MM.1S (cell line): Measurements from ENCODE around the gene SAMD4A.

Experiments used
- DNase-seq: peaks from one replicate; pipeline ENCODE4 v3.0.0-alpha.2; 2015
- H2AFZ ChIP-seq: fragments of 300-600 bp; sonication (generic); 2 replicates; pipeline ENCODE4 v1.6.0; 2016; ENCODE audit warnings: antibody characterized with exemption, low read length
- H3F3A ChIP-seq: fragments of 300-600 bp; sonication (generic); 2 replicates; pipeline ENCODE4 v1.6.1; 2016; ENCODE audit warnings: mild to moderate bottlenecking, antibody characterized with exemption, low read length, moderate library complexity, mixed read lengths; ENCODE audit not compliant: insufficient read depth
- H3K27ac ChIP-seq: fragments of 300-600 bp; sonication (generic); 2 replicates; pipeline ENCODE4 v1.5.1; 2016; ENCODE audit warnings: mild to moderate bottlenecking, low read length
- H3K27me3 ChIP-seq: fragments of 300-600 bp; sonication (generic); replicated peaks from 2 replicates; pipeline ENCODE4 v1.6.0; 2016; ENCODE audit warnings: low read length; ENCODE audit not compliant: insufficient read depth
- H3K36me3 ChIP-seq: fragments of 300-600 bp; sonication (generic); replicated peaks from 2 replicates; pipeline ENCODE4 v1.6.1; 2016; ENCODE audit warnings: mild to moderate bottlenecking, low read length, mixed read lengths; ENCODE audit not compliant: insufficient read depth
- H3K4me1 ChIP-seq: fragments of 300-600 bp; sonication (generic); 2 replicates; pipeline ENCODE4 v1.6.1; 2016; ENCODE audit warnings: low read length, mixed read lengths
- H3K4me2 ChIP-seq: fragments of 300-600 bp; sonication (generic); 2 replicates; pipeline ENCODE4 v1.6.0; 2016; ENCODE audit warnings: low read depth, low read length
- H3K4me3 ChIP-seq: fragments of 300-600 bp; sonication (generic); 2 replicates; pipeline ENCODE4 v1.5.1; 2016; ENCODE audit warnings: low read length, mixed read lengths
- H3K79me2 ChIP-seq: fragments of 300-600 bp; sonication (generic); 2 replicates; pipeline ENCODE4 v1.6.1; 2016; ENCODE audit warnings: mixed run types, low read length, mixed read lengths
- H3K9ac ChIP-seq: fragments of 300-600 bp; sonication (generic); 2 replicates; pipeline ENCODE4 v1.6.1; 2016; ENCODE audit warnings: low read length, mixed read lengths
- H3K9me2 ChIP-seq: fragments of 300-600 bp; sonication (generic); replicated peaks from 2 replicates; pipeline ENCODE4 v1.6.1; 2016; ENCODE audit warnings: mild to moderate bottlenecking, low read length, mixed read lengths; ENCODE audit not compliant: insufficient read depth
- H3K9me3 ChIP-seq: fragments of 300-600 bp; sonication (generic); replicated peaks from 2 replicates; pipeline ENCODE4 v1.6.1; 2016; ENCODE audit warnings: mild to moderate bottlenecking, low read length, mixed read lengths; ENCODE audit not compliant: insufficient read depth
- H4K20me1 ChIP-seq: fragments of 300-600 bp; sonication (generic); 2 replicates; pipeline ENCODE4 v1.6.1; 2016; ENCODE audit warnings: mild to moderate bottlenecking, low read length, moderate library complexity, mixed read lengths; ENCODE audit not compliant: insufficient read depth
- EZH2 ChIP-seq: fragments of 300-600 bp; sonication (generic); optimal IDR thresholded peaks from 2 replicates; pipeline ENCODE3; 2017; ENCODE audit warnings: low read depth, mild to moderate bottlenecking, antibody characterized with exemption, low read length, mixed read lengths
- EZH2phosphoT487 ChIP-seq: fragments of 300-600 bp; sonication (generic); IDR thresholded peaks from 2 replicates; pipeline ENCODE4 v1.6.1; 2018; ENCODE audit warnings: antibody characterized with exemption, low read length
- TF ChIP-seq, protein P1 (sequence below): fragments of 300-600 bp; sonication (generic); IDR thresholded peaks from 2 replicates; pipeline ENCODE4 v1.5.1; 2016; ENCODE audit warnings: antibody characterized with exemption, low read length, mixed read lengths

SAMD4A gene

DNA sequence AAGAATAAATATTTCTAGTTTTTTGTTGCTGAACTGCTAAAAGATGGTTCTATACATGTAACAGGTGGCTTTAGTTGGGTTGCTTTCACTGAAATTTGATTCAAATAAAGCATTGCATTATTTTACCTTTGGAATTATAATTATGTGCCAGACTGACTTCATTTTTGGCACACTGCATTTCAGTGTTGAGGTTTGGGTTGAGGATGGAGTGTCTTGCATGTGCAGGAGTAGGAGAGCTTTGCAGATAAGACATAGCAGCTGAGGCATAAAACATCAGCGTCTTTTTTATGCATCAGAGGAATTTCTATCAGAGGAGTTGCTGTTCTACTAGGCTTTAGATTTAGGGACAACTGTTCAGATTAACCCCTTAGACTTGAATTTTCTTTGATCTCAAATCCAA, 17.2 kb downstream of the SAMD4A start:
- no peaks in the 10 kb centered on the region for H3K4me1 ChIP-seq
- no peak overlapping the region for H3K27ac ChIP-seq
- no peaks in the 10 kb centered on the region for H3K27me3 ChIP-seq
- no peak overlapping the region for H2AFZ ChIP-seq
- no peaks in the 10 kb centered on the region for H3K36me3 ChIP-seq
- H3K79me2 ChIP-seq = no peaks in the 10 kb centered on the region
- H3K4me3 ChIP-seq = no peak overlapping the region
- no peaks in the 10 kb centered on the region for H3K9me2 ChIP-seq
- H4K20me1 ChIP-seq = no peaks in the 10 kb centered on the region
- no peaks in the 10 kb centered on the region for H3K9me3 ChIP-seq
- H3K4me2 ChIP-seq = no peak overlapping the region
- H3K9ac ChIP-seq = no peak overlapping the region
- TF ChIP-seq EZH2 (no peak), EZH2phosphoT487 (no peak)
- TF ChIP-seq, protein P1, sequence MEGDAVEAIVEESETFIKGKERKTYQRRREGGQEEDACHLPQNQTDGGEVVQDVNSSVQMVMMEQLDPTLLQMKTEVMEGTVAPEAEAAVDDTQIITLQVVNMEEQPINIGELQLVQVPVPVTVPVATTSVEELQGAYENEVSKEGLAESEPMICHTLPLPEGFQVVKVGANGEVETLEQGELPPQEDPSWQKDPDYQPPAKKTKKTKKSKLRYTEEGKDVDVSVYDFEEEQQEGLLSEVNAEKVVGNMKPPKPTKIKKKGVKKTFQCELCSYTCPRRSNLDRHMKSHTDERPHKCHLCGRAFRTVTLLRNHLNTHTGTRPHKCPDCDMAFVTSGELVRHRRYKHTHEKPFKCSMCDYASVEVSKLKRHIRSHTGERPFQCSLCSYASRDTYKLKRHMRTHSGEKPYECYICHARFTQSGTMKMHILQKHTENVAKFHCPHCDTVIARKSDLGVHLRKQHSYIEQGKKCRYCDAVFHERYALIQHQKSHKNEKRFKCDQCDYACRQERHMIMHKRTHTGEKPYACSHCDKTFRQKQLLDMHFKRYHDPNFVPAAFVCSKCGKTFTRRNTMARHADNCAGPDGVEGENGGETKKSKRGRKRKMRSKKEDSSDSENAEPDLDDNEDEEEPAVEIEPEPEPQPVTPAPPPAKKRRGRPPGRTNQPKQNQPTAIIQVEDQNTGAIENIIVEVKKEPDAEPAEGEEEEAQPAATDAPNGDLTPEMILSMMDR = no peak
- H3F3A ChIP-seq = no peaks in the 10 kb centered on the region
- no peak for DNase-seq

DNA sequence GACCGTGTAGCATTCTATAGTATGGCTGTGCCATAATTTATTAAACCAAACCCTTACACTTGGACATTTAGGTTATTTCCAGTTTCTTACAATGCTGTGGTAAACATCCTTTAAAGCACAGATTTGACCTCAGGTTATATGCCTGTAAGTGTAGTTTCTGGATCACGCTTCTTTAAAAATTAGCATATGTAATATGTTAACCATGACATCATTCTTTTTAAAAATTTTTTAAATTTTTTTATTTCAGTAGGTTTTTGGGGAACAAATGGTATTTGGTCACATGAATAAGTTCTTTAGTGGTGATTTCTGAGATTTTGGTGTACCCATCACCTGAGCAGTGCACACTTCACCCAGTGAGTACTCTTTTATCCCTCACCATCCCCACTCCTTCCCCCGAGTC, 18.3 kb downstream of the SAMD4A start:
- TF ChIP-seq EZH2phosphoT487 = no peak
- no peak for TF ChIP-seq EZH2
- TF ChIP-seq, protein P1 = no peak
- Histone ChIP-seq H3F3A (no peaks in the 10 kb centered on the region), H2AFZ (no peak overlapping the region), H3K9me3 (no peaks in the 10 kb centered on the region), H3K9ac (no peak overlapping the region), H4K20me1 (no peaks in the 10 kb centered on the region), H3K27me3 (no peaks in the 10 kb centered on the region), H3K4me3 (no peak overlapping the region), H3K4me2 (no peak overlapping the region), H3K9me2 (no peaks in the 10 kb centered on the region), H3K36me3 (no peaks in the 10 kb centered on the region), H3K4me1 (no peaks in the 10 kb centered on the region), H3K27ac (no peak overlapping the region), H3K79me2 (no peaks in the 10 kb centered on the region)
- DNase-seq = no peak

DNA sequence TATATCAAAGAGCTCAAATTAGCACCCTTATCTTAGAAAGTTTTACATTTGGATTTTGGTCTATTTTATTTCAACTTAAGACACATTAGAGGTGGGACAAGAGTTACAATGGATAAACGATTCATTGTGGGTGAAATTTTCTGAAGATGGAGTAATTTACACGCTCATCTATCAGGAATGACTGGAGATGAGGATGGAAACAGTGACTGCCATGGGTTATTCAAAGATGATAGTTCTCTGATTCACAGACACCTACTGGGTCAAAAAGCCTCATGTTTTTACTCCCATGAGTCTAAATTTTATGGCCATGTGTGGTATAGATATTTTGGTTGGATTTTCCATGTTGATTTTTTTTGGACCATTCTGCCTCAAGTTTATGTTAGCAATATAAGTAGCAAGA, 22.1 kb downstream of the SAMD4A start:
- TF ChIP-seq EZH2phosphoT487 = no peak
- TF ChIP-seq EZH2 = no peak
- TF ChIP-seq, protein P1 = no peak
- Histone ChIP-seq H3F3A (no peaks in the 10 kb centered on the region), H3K4me2 (no peak overlapping the region), H3K27ac (no peak overlapping the region), H3K9me3 (no peaks in the 10 kb centered on the region), H3K27me3 (no peaks in the 10 kb centered on the region), H3K36me3 (no peaks in the 10 kb centered on the region), H2AFZ (no peak overlapping the region), H3K79me2 (no peaks in the 10 kb centered on the region), H4K20me1 (no peaks in the 10 kb centered on the region), H3K9ac (no peak overlapping the region), H3K9me2 (no peaks in the 10 kb centered on the region), H3K4me1 (no peaks in the 10 kb centered on the region), H3K4me3 (no peak overlapping the region)
- no peak for DNase-seq
